ENCODE measurements around the gene ZNF469.

The ZNF469 gene

GRCh38 chr16:88380099-88380498 lies 2.7 kb upstream of the ZNF469 start:
- DNase-seq: no peak

DNA sequence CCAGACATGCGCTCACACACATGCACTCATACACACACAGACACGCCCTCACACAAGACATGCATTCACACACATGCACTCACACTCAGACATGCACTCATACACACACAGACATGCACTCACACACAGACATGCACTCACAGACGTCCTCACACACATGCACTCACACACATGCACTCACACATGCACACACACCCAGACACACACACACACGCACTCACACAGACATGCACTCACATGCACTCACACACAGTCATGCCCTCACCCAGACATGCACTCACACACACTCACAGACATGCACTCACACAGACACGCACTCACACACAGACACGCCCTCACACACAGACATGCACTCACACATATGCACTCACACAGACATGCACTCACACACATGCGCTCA lies 2.1 kb upstream of the ZNF469 start:
- DNase-seq: no peak

DNA sequence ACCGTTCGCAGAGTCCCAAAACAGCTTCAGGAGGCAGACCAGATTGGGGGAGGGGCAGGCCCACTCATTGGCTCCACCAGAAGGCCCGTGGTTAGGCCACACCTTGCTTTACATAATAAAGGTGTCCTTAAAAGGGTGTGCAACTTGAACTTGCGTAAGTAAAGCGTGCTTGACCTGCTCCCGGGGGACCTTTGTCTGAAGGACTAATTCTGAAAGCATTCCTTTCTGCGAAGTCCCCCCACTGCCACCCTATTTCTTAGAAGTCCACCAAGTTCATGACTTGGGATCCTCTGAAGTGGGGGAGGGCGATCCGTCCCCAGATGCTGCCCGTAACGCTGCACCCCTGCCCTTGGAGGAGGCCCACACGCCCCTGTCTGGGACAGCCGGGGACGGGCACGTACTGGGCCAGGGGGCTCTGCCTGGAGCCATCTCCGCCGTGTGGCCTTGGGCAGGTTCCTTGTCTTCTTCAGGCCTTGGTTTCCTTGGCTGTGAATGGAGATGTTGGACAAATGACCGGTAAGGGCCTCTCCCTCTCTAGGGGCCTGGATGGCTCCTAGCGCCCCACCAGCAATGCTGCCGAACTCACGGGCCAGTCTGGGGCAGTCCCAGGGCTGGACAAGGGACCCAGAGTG lies 823 bp upstream of the ZNF469 start:
- no peak for DNase-seq

DNA sequence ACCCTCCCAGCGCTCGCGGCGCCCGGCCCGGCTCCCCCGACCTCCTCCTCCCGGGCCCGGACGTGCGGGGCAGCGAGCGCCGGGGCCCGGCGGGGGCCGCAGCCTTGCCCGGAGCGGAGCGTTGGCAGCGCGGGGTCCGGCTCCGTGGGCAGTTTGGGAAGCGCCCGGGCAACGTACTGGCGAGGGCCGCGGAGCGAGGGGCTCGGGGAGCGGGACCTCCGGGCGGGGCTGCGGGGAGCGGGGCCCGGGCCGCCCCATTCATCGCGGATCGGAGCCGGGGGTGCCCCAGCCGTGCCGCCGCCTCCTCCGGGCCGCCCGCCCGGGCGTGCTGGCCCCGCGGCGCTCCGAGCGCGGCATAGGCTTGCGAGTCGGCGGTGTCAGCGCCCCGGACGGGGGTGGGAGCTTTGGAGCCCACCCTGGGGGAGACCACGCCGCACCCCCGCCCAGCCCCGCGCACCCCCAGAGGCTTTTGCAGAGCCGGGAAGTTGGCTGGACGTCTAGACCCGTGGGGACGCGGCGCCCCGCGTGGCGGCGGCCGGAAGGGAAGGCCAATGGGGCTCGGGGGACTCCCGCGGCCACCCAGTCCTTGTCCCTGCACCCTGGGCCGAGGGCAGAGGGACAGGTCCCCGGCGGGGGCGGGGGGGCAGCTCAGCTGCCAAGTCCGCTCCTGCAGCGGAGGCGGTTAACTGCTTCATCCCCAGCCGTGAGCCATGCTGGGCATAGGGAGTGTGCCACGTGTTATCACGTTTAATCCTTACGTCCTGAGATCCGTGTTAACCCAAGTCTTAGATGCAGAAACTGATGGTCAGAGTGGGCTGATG lies 852 bp downstream of the ZNF469 start:
- DNase-seq: peak in 1 of 3 experiments; percentile 7

DNA sequence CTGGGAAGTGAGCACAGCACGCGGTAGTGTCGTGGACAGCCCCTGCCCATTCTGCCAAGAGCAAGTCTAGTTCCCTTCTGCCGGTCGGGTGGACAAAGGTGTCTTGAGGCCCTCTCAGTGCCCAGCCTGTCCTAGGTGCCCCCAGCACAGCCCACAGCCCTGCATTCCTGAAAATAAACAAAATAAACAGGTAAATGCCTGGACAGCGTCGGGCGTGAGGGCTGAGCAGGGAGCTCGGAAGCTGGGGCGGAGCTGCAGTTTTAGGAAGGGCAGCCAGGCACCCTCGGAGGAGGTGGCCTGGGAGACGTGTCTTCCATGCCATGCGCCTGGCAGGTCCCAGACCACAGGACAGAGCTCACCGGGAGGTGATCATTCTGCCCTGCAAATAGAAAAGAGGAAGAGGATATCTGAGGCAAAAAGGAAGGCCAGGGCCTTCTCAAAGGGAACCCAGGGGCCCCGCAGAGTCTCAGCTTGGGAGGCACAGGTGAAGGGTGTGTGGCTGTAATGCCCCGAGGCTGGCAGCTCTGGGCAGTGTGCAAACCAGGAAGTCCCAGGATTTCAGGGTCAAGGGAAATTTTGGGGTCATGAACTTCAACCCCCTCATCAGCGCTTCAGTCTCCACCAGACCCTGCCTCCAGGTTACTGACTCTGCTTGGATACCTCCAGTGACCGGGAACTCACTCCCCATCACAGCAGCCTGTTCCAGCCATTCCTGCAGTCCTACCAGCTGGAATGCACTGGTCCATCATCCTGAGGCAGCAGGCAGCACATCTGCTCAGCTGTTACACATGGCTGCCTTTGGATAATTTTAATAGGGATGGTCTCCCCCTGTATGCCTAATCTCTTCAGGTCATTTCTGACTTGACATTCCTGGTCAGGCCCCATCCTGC lies 1.7 kb downstream of the ZNF469 start:
- DNase-seq: no peak

DNA sequence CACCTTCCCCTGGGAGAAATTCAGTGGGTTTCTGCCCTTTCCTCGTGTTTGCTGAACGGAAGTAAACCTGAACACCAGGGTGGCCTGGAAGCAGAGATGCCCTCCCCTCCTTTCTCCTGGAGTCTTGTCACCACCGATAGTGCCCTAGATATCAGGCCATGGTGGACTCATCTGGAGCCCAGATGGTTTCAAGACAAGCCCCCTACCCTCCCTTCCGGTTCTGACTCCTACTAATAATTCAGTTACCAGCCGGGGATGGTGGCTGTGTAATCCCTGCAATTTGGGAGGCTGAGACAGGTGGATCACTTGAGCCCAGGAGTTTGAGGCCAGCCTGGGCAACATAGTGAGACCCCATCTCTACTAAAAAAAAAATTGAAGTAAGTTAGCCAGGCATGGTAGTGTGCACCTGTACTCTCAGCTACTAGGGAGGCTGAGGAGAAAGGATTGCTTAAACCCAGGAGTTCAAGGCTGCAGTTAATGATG lies 2.4 kb downstream of the ZNF469 start:
- DNase-seq: no peak

GRCh38 chr16:88385831-88386815 lies 3.4 kb downstream of the ZNF469 start:
- no peak for DNase-seq

DNA sequence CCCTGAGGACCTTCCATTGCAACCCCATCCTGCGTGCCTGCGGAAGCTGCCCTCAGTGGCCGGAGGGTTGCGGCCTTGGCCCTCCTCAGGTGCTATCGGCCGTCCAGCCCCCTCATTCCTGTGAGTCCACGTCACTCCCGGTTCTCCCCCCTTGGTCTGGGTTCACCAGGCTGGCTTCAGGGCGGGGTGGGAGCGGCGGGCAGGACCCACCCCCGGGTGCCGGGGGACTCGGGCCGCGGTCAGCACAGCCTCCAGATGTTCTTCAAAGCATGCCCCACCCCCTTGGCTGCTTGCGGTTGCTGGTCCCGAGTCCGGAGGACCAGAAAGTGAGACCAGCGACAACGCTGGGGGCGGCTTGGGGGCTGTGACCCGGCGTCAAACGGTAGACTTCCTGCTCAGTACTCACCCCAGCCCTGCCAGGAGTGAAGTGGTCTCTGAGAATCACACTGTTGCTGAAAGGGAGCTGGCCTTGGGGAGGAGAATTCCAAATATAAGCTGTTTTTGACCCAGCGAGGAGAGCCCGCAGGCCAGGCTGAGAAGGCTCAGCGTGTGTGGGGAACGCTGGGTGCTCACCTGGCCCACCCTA lies 4.5 kb downstream of the ZNF469 start:
- no peak for DNase-seq

- no peak for DNase-seq
Measured at GRCh38 chr16:88387941-88388627, 5.3 kb downstream of the ZNF469 start.

DNA sequence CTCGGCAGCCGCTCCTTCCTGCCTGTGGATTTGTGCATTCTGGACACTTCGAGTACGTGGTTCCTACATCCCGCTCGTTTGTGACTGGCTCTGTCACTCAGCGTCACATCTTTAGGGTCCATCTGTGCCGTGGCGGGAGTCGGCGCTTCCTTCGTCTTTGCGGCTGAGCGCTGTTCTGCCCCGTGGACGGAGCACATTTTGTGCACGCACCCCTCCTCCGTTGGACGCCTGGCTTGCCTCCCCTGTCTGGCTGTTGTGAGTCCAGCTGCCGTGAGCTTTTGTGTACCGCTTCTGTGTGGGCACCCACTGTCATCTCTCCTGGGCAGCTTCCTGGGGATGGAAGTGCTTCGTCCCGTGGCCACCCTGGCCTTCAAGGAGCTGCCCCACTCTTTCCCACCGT lies 6.4 kb downstream of the ZNF469 start:
- DNase-seq: no peak

DNA sequence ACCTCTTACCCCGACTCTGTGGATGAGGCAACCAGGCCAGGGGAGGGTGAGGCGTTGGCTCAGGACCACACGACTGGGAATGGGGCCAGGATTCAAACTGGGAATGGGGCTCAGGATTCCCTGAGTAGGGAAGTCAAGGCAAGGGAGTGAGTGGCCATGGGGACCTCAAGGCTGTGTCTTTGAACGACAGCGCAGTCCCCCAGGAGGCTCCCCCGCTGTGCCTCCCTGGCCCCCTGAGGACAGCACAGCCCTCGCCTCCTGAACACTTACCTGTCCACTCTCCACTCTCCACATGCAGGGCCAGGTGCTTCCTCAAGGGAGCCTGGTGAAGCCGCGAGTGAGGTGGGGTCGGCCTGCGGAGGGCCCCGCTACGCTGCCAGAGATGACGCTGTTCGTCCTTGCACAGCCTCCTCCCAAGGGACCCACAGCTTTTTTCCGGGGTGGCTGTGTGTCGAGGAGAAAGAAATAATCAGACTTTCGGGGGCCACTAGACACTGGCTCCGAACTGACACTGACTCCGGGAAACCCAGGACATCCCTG lies 6.9 kb downstream of the ZNF469 start:
- DNase-seq: no peak

GRCh38 chr16:88390265-88390664 lies 7.5 kb downstream of the ZNF469 start:
- no peak for DNase-seq

GRCh38 chr16:88390735-88391134 lies 8.0 kb downstream of the ZNF469 start:
- no peak for DNase-seq

GRCh38 chr16:88391144-88391850 lies 8.5 kb downstream of the ZNF469 start:
- no peak for DNase-seq

GRCh38 chr16:88392111-88392510 lies 9.4 kb downstream of the ZNF469 start:
- DNase-seq: peak in 1 of 3 experiments; percentile 6

GRCh38 chr16:88392616-88393015 lies 9.9 kb downstream of the ZNF469 start:
- no peak for DNase-seq

- DNase-seq: no peak
Measured at GRCh38 chr16:88393034-88393433, 10.3 kb downstream of the ZNF469 start.

GRCh38 chr16:88393571-88393970 lies 10.8 kb downstream of the ZNF469 start:
- no peak for DNase-seq

DNA sequence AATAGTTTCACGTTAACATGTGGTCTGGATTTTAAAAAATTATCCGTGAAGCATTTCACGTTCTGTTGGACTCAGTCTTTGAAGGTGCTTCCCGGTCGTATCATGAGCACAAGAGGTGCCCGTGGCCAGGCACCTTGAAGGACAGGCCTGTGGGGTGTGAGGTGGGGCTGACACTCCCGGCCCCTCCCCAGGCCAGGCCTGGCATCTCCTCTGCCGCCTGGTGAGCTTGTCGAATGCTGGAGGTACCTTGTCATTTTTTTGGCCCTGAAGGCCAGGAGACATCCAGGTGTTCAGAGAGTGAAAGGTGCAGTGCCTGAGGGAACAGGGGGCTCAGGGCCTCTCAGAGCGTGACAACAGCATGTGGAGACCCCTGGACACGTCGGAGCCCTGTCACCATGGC lies 11.7 kb downstream of the ZNF469 start:
- DNase-seq: no peak

Measured in NCI-H1417 (cell line).